Stomach (tissue), 9 donors: Measurements from ENCODE around the gene GCNT4. TPM values are rescaled to one million over a fixed set of nuclear protein-coding genes. Genes with fewer than 3 reads are reported as not detected.
"Not testable (repeated sequence)": the region's sequence is repeated elsewhere in the genome, so short reads cannot be mapped to it uniquely, and the experiment has no call there.

Experiments
- DNase-seq, 2 donors: peaks; one replicate each; pipeline versions ENCODE4 v3.0.0 to v3.0.0-alpha.2; 2013 to 2019
- H3K27ac ChIP-seq, 5 donors: fragments of 200-600 bp in 4 of 5; sonication (generic) in 4 of 5; one replicate each; pipeline ENCODE4 v1.5.1; 2013 to 2019; ENCODE audit warnings: mild to moderate bottlenecking in 1 of 5, moderate library complexity in 1 of 5
- H3K27me3 ChIP-seq, 3 donors: fragments of 200-600 bp; sonication (generic); one replicate each; pipeline ENCODE4 v1.5.1; 2017 to 2019; ENCODE audit warnings: mixed run types in 1 of 3
- H3K36me3 ChIP-seq, 4 donors: fragments of 200-600 bp; sonication (generic); 1 replicate in 3 of 4; 2 replicates in 1 of 4; pipeline ENCODE4 v1.5.1; 2016 to 2019
- H3K4me1 ChIP-seq, 4 donors: fragments of 200-600 bp; sonication (generic); one replicate each; pipeline ENCODE4 v1.5.1; 2016 to 2019
- H3K4me3 ChIP-seq, 4 donors: fragments of 200-600 bp; sonication (generic) in 3 of 4; one replicate each; pipeline ENCODE4 v1.5.1; 2016 to 2019; ENCODE audit warnings: mild to moderate bottlenecking in 1 of 4
- H3K9me3 ChIP-seq, 4 donors: fragments of 200-600 bp; sonication (generic); one replicate each; pipeline ENCODE4 v1.5.1; 2016 to 2019
- CTCF ChIP-seq, 7 experiments: fragments of 450-650 bp in 4 of 7; fragments of 200-600 bp in 3 of 7; sonication (generic) in 3 of 7; IDR thresholded peaks; one replicate each; pipeline ENCODE4 v1.5.1; 2016 to 2019; ENCODE audit warnings: antibody characterized with exemption in 7 of 7, control low read depth in 2 of 7, mild to moderate bottlenecking in 1 of 7
- EP300 ChIP-seq: sonication (generic); formaldehyde crosslinking; IDR thresholded peaks from one replicate; pipeline ENCODE4 v1.6.1; 2017; ENCODE audit warnings: antibody characterized with exemption
- POLR2A ChIP-seq, 4 donors: fragments of 450-650 bp; IDR thresholded peaks; one replicate each; pipeline ENCODE4 v1.6.1; 2016; ENCODE audit warnings: antibody characterized with exemption in 4 of 4, control low read depth in 2 of 4, mild to moderate bottlenecking in 1 of 4, moderate library complexity in 1 of 4
- POLR2AphosphoS5 ChIP-seq, 3 donors: sonication (generic); formaldehyde crosslinking; IDR thresholded peaks; one replicate each; pipeline ENCODE4 v1.6.1; 2016; ENCODE audit warnings: antibody characterized with exemption in 3 of 3
- WGBS, 5 donors: extraction: QIAGEN DNeasy Blood & Tissue Kit in 3 of 5; methylation state at CpG; one replicate each; pipeline versions ENCODE4 v1.1.5 to v1.1.7; 2013 to 2018; 5-methylcytosine and 5-hydroxymethylcytosine counted together
- intact Hi-C: fragments of 100-400 bp; cut with DNase I; formaldehyde crosslinking; loops from one replicate; pipeline ENCODE4 v1.15.1; 2023; ENCODE audit warnings: low total_unique reads
- polyA plus RNA-seq, 3 donors: library from polyadenylated mRNA; stranded (reverse); fragments of 200-250 nt; gene quantifications; one replicate each; pipeline ENCODE4 v1.2.3, GENCODE V29; 2013
- total RNA-seq, 5 donors: library from RNA; depleted of rRNA; stranded (reverse); fragments of >200 nt; gene quantifications; one replicate each; pipeline versions ENCODE4 v1.1.0 to v1.2.3, GENCODE V29; 2014 to 2016
- donor health status: healthy with polysubstance abuse.
- donor health status: Bipolar disorder and iron deficiency.
- donor health status: healthy.

The GCNT4 gene
- total and polyA plus RNA-seq, 8 donors: 1.2 to 31.4 (median 3.6) TPM

GRCh38 chr5:75089137-75089536 lies 36.8 kb upstream of the GCNT4 start:
- DNase-seq: no peak
- Histone ChIP-seq H3K9me3 (no peaks in the 10 kb centered on the region), H3K4me3 (no peak overlapping the region), H3K27me3 (no peaks in the 10 kb centered on the region), H3K4me1 (peaks cover 0 to 5% (median 0%) of the 10 kb centered on the region in 4 donors), H3K36me3 (no peaks in the 10 kb centered on the region), H3K27ac (no peak overlapping the region)
- 42 to 87% (median 72%) methylated on average over 1 of the region's 1 CpG for WGBS, 5 donors
- no peak for TF ChIP-seq EP300
- TF ChIP-seq POLR2AphosphoS5 (IDR thresholded peaks at IDR 0.05): no peak
- TF ChIP-seq CTCF (IDR thresholded peaks at IDR 0.05): no peak
- no peak for TF ChIP-seq POLR2A (IDR thresholded peaks at IDR 0.05)
- intact Hi-C loops: no loop called here

GRCh38 chr5:75088648-75089047 lies 36.3 kb upstream of the GCNT4 start:
- Histone ChIP-seq H3K36me3 (no peaks in the 10 kb centered on the region), H3K4me3 (no peak overlapping the region), H3K4me1 (peaks cover 0 to 5% (median 0%) of the 10 kb centered on the region in 4 donors), H3K9me3 (no peaks in the 10 kb centered on the region), H3K27me3 (no peaks in the 10 kb centered on the region), H3K27ac (no peak overlapping the region)
- intact Hi-C loops: no loop called here
- TF ChIP-seq POLR2A (IDR thresholded peaks at IDR 0.05) (no peak), CTCF (IDR thresholded peaks at IDR 0.05) (no peak), EP300 (no peak), POLR2AphosphoS5 (IDR thresholded peaks at IDR 0.05) (no peak)
- 42 to 69% (median 58%) methylated on average over 3 of the region's 3 CpGs for WGBS, 5 donors
- no peak for DNase-seq

GRCh38 chr5:75081510-75081909 lies 29.2 kb upstream of the GCNT4 start:
- Histone ChIP-seq H3K27me3 (no peaks in the 10 kb centered on the region), H3K4me3 (no peak overlapping the region), H3K4me1 (peaks cover 0 to 16% (median 0%) of the 10 kb centered on the region in 4 donors), H3K9me3 (no peaks in the 10 kb centered on the region), H3K36me3 (no peaks in the 10 kb centered on the region), H3K27ac (no peak overlapping the region)
- 54 to 69% (median 58%) methylated on average over 2 of the region's 2 CpGs for WGBS, 5 donors
- intact Hi-C loops: no loop called here
- TF ChIP-seq POLR2AphosphoS5 (IDR thresholded peaks at IDR 0.05): no peak
- TF ChIP-seq POLR2A (IDR thresholded peaks at IDR 0.05): no peak
- no peak for TF ChIP-seq EP300
- no peak for TF ChIP-seq CTCF (IDR thresholded peaks at IDR 0.05)
- no peak for DNase-seq

- H3K36me3 ChIP-seq, intact Hi-C loops, H3K27me3 ChIP-seq, H3K4me3 ChIP-seq, H3K9me3 ChIP-seq, DNase-seq, H3K27ac ChIP-seq: not testable (repeated sequence)
- H3K4me1 ChIP-seq: peaks cover 0 to 16% (median 0%) of the 10 kb centered on the region in 4 donors
- WGBS, 5 donors: 85 to 97% (median 91%) methylated on average over 3 of the region's 3 CpGs
Measured at GRCh38 chr5:75079346-75079745, 27.0 kb upstream of the GCNT4 start.

GRCh38 chr5:75078027-75078426 lies 25.7 kb upstream of the GCNT4 start:
- H3K27ac ChIP-seq: no peak overlapping the region
- intact Hi-C loops: no loop called here
- H3K36me3 ChIP-seq: no peaks in the 10 kb centered on the region
- 58 to 69% (median 65%) methylated on average over 5 of the region's 5 CpGs for WGBS, 5 donors
- no peak for DNase-seq
- no peaks in the 10 kb centered on the region for H3K9me3 ChIP-seq
- H3K27me3 ChIP-seq: no peaks in the 10 kb centered on the region
- no peak for TF ChIP-seq POLR2AphosphoS5 (IDR thresholded peaks at IDR 0.05)
- TF ChIP-seq POLR2A (IDR thresholded peaks at IDR 0.05): no peak
- no peak for TF ChIP-seq CTCF (IDR thresholded peaks at IDR 0.05)
- no peak for TF ChIP-seq EP300
- no peak overlapping the region for H3K4me3 ChIP-seq
- peaks cover 0 to 16% (median 0%) of the 10 kb centered on the region in 4 donors for H3K4me1 ChIP-seq
